H1 (cell line): ENCODE data around the gene KMT5B. TPM values are rescaled to one million over a fixed set of nuclear protein-coding genes. Genes with fewer than 3 reads are reported as not detected.
A peak's percentile ranks its signal among the peaks of the same experiment; 100 is the strongest.

ENCODE experiments used
- CTCF ChIA-PET: fragments of 300-600 bp; sonication (Branson Sonifier 250); formaldehyde crosslinking; loops from one replicate; lab custom pipeline; 2021; ENCODE audit not compliant: partially characterized antibody; lab: Charles Lee
- POLR2A ChIA-PET: fragments of 300-600 bp; sonication (Branson Sonifier 250); formaldehyde crosslinking; loops from one replicate; lab custom pipeline; 2021; ENCODE audit warnings: inconsistent platforms; ENCODE audit not compliant: partially characterized antibody; lab: Charles Lee
- DNase-seq, 2 experiments: peaks; one replicate each; pipeline versions ENCODE4 v3.0.0 to v3.0.0-alpha.2; 2010 to 2022; ENCODE audit warnings: low spot score in 2 of 2, low read depth in 1 of 2, mixed read lengths in 1 of 2
- FAIRE-seq: peaks from 2 replicates; lab custom pipeline; 2011; peaks lifted over from hg19 to GRCh38; lab: Jason Lieb, UNC
- H2AFZ ChIP-seq: 2 replicates; pipeline ENCODE4 v1.8.1; 2012; ENCODE audit warnings: low read length, inconsistent platforms
- H2AK5ac ChIP-seq: 2 replicates; pipeline ENCODE4 v1.6.1; 2013; ENCODE audit warnings: low read depth, low read length
- H2BK120ac ChIP-seq: replicated peaks from 2 replicates; pipeline ENCODE3; 2013; ENCODE audit warnings: low read depth, low read length, inconsistent platforms
- H2BK12ac ChIP-seq: 2 replicates; pipeline ENCODE4 v1.6.1; 2013; ENCODE audit warnings: low read depth, low read length
- H2BK15ac ChIP-seq: 2 replicates; pipeline ENCODE4 v1.6.1; 2013; ENCODE audit warnings: low read length
- H2BK20ac ChIP-seq: 2 replicates; pipeline ENCODE4 v1.6.1; 2013; ENCODE audit warnings: low read length
- H2BK5ac ChIP-seq: 2 replicates; pipeline ENCODE4 v1.6.1; 2013; ENCODE audit warnings: low read depth, low read length
- H3K14ac ChIP-seq: 2 replicates; pipeline ENCODE4 v1.6.1; 2013; ENCODE audit warnings: inconsistent platforms; ENCODE audit not compliant: insufficient read length
- H3K18ac ChIP-seq: 2 replicates; pipeline ENCODE4 v1.6.1; 2013; ENCODE audit warnings: low read length; ENCODE audit errors: extremely low read depth
- H3K23ac ChIP-seq: 2 replicates; pipeline ENCODE4 v1.6.1; 2013; ENCODE audit warnings: inconsistent platforms; ENCODE audit not compliant: insufficient read length
- H3K23me2 ChIP-seq: 2 replicates; pipeline ENCODE4 v1.6.1; 2013; ENCODE audit warnings: low read depth, low read length
- H3K27ac ChIP-seq: 2 replicates; pipeline ENCODE4 v1.6.1; 2011; ENCODE audit warnings: low read depth, low read length, inconsistent platforms
- H3K27me3 ChIP-seq, 4 experiments: replicated peaks in 1 of 4; 1 replicate in 1 of 4; 2 replicates in 3 of 4; pipeline versions ENCODE4 v1.6.1 to v1.8.1; 2011 to 2013; ENCODE audit warnings: low read length in 3 of 4, mild to moderate bottlenecking in 3 of 4, inconsistent platforms in 2 of 4, mixed read lengths in 2 of 4, moderate library complexity in 1 of 4; ENCODE audit not compliant: control insufficient read depth in 3 of 4, insufficient read depth in 3 of 4; ENCODE audit errors: extremely low read depth in 1 of 4
- H3K36me3 ChIP-seq, 4 experiments: 2 replicates each; pipeline versions ENCODE4 v1.6.1 to v1.8.1; 2011 to 2013; ENCODE audit warnings: mild to moderate bottlenecking in 4 of 4, low read length in 3 of 4, moderate library complexity in 2 of 4, control low read depth in 1 of 4, inconsistent platforms in 1 of 4; ENCODE audit not compliant: insufficient read depth in 4 of 4, control insufficient read depth in 2 of 4
- H3K4ac ChIP-seq: replicated peaks from 2 replicates; pipeline ENCODE3; 2013; ENCODE audit warnings: low read length, low read depth, mixed read lengths, inconsistent platforms; ENCODE audit not compliant: insufficient read length
- H3K4me1 ChIP-seq, 4 experiments: replicated peaks in 1 of 4; 1 replicate in 1 of 4; 2 replicates in 3 of 4; pipeline versions ENCODE4 v1.6.1 to v1.8.1; 2011 to 2013; ENCODE audit warnings: low read length in 3 of 4, inconsistent platforms in 2 of 4, mixed read lengths in 1 of 4; ENCODE audit not compliant: insufficient read depth in 4 of 4, control insufficient read depth in 3 of 4
- H3K4me2 ChIP-seq, 2 experiments: 2 replicates each; pipeline versions ENCODE4 v1.6.1 to v1.8.1; 2011 to 2013; ENCODE audit warnings: low read depth in 2 of 2, low read length in 2 of 2, control low read depth in 1 of 2, inconsistent platforms in 1 of 2, mild to moderate bottlenecking in 1 of 2; ENCODE audit not compliant: insufficient read depth in 1 of 2
- H3K4me3 ChIP-seq, 4 experiments: fragments of 200-600, 300-600 bp in 1 of 4; sonication (generic), shearing (Covaris generic), sonication (Bioruptor Twin) in 1 of 4; 2 replicates each; pipeline versions ENCODE4 v1.5.1 to v1.8.1; 2011 to 2016; ENCODE audit warnings: low read length in 4 of 4, low read depth in 3 of 4, control low read depth in 2 of 4, inconsistent platforms in 2 of 4, mild to moderate bottlenecking in 2 of 4, mixed read lengths in 1 of 4, moderate library complexity in 1 of 4; ENCODE audit not compliant: insufficient read depth in 2 of 4; ENCODE audit errors: extremely low read depth in 1 of 4
- H3K56ac ChIP-seq: replicated peaks from 2 replicates; pipeline ENCODE3; 2013; ENCODE audit warnings: low read depth, mild to moderate bottlenecking, mixed read lengths, low read length, inconsistent platforms; ENCODE audit not compliant: insufficient read length
- H3K79me1 ChIP-seq: 2 replicates; pipeline ENCODE4 v1.6.1; 2013; ENCODE audit warnings: low read depth, low read length, control low read depth
- H3K79me2 ChIP-seq, 2 experiments: 2 replicates each; pipeline versions ENCODE4 v1.6.1 to v1.8.1; 2012 to 2013; ENCODE audit warnings: low read length in 2 of 2, mild to moderate bottlenecking in 2 of 2, inconsistent platforms in 1 of 2; ENCODE audit not compliant: insufficient read depth in 2 of 2, control insufficient read depth in 1 of 2
- H3K9ac ChIP-seq, 4 experiments: replicated peaks in 1 of 4; 1 replicate in 1 of 4; 2 replicates in 3 of 4; pipeline versions ENCODE4 v1.6.1 to v1.8.1; 2011 to 2013; ENCODE audit warnings: low read depth in 3 of 4, low read length in 3 of 4, control low read depth in 2 of 4, mild to moderate bottlenecking in 2 of 4, moderate library complexity in 2 of 4, inconsistent platforms in 1 of 4; ENCODE audit errors: extremely low read depth in 1 of 4
- H3K9me3 ChIP-seq, 2 experiments: 2 replicates each; pipeline versions ENCODE4 v1.6.1 to v1.8.1; 2012 to 2013; ENCODE audit warnings: mild to moderate bottlenecking in 2 of 2, moderate library complexity in 2 of 2, control low read depth in 1 of 2, inconsistent platforms in 1 of 2, low read depth in 1 of 2, low read length in 1 of 2, mixed read lengths in 1 of 2; ENCODE audit not compliant: insufficient read depth in 2 of 2
- H4K20me1 ChIP-seq, 2 experiments: replicated peaks in 1 of 2; 2 replicates each; pipeline versions ENCODE3 to v1.8.1; 2011 to 2013; ENCODE audit warnings: inconsistent platforms in 2 of 2, low read length in 2 of 2, mild to moderate bottlenecking in 1 of 2; ENCODE audit not compliant: insufficient read depth in 2 of 2, control insufficient read depth in 1 of 2
- H4K5ac ChIP-seq: 2 replicates; pipeline ENCODE4 v1.6.1; 2013; ENCODE audit warnings: low read length, low read depth, mixed read lengths, inconsistent platforms; ENCODE audit not compliant: insufficient read length
- H4K8ac ChIP-seq: 2 replicates; pipeline ENCODE4 v1.8.0; 2013; ENCODE audit warnings: mild to moderate bottlenecking, moderate library complexity, low read length, inconsistent platforms; ENCODE audit not compliant: insufficient read depth; ENCODE audit errors: extremely low read depth
- H4K91ac ChIP-seq: replicated peaks from 2 replicates; pipeline ENCODE3; 2013; ENCODE audit warnings: low read length, mixed read lengths, inconsistent platforms; ENCODE audit not compliant: insufficient read length
- ASH2L ChIP-seq: fragments of 200-600, 300-600 bp; sonication (generic); IDR thresholded peaks from one replicate; pipeline ENCODE4 v1.7.1; 2017; ENCODE audit warnings: low read length
- CTBP2 ChIP-seq: IDR thresholded peaks from 2 replicates; pipeline ENCODE4 v1.7.0; 2011; ENCODE audit warnings: borderline replicate concordance, mild to moderate bottlenecking, moderate library complexity, mixed read lengths, low read length; ENCODE audit not compliant: insufficient read depth, insufficient read length
- MAX ChIP-seq: IDR thresholded peaks from 2 replicates; pipeline ENCODE4 v1.6.1; 2012; ENCODE audit warnings: inconsistent platforms
- POLR2AphosphoS5 ChIP-seq: IDR thresholded peaks from 2 replicates; pipeline ENCODE4 v1.6.1; 2011; ENCODE audit warnings: low read depth, low read length
- SIN3A ChIP-seq, 2 experiments: IDR thresholded peaks in 1 of 2; conservative IDR thresholded peaks in 1 of 2; 2 replicates each; pipeline ENCODE4 v1.6.1; 2011 to 2012; ENCODE audit warnings: low read length in 2 of 2, improper control_type of control experiment in 1 of 2, low read depth in 1 of 2, mild to moderate bottlenecking in 1 of 2
- TCF12 ChIP-seq: IDR thresholded peaks from 2 replicates; pipeline ENCODE4 v1.6.1; 2011; ENCODE audit warnings: low read depth, mild to moderate bottlenecking, low read length
- WGBS, 2 experiments: shearing (Covaris generic) in 1 of 2; methylation state at CpG; one replicate each; pipeline versions ENCODE4 v1.1.6 to v1.1.7; 2013 to 2015; ENCODE audit warnings: low lambda C conversion rate in 2 of 2, mixed read lengths in 2 of 2, inconsistent platforms in 1 of 2, low coverage in 1 of 2, missing lambda C conversion rate in 1 of 2; ENCODE audit not compliant: insufficient replicate concordance in 2 of 2, insufficient coverage in 1 of 2, insufficient read length in 1 of 2; ENCODE audit errors: extremely low coverage in 1 of 2, missing lambda C conversion rate in 1 of 2; 5-methylcytosine and 5-hydroxymethylcytosine counted together
- polyA plus RNA-seq, 7 experiments: library from polyadenylated mRNA; depleted of rRNA in 3 of 7; stranded (reverse) in 5 of 7; unstranded in 2 of 7; fragments of >200 nt in 5 of 7; fragments of 200-250 nt in 2 of 7; gene quantifications; 1 replicate in 5 of 7; 2 replicates in 1 of 7; 4 replicates in 1 of 7; pipeline versions ENCODE4 v1.2.1 to v1.2.3, GENCODE V29; 2011 to 2013; ENCODE audit warnings: missing spikeins in 2 of 7, mixed read lengths in 2 of 7
- total RNA-seq: library from RNA; stranded (reverse); fragmentation: NEBNext Ultra II Directional; extraction: Animal tissue kit (Norgen Biotek cat#: 25700); gene quantifications from 2 replicates; pipeline ENCODE4 v1.2.1, GENCODE V29; 2021

The KMT5B gene
- total and polyA plus RNA-seq, 2 of the 8 experiments (the other 6 are each of a cell fraction or from before 2014, with no cell fraction given), result 11.0 to 40.8 TPM

DNA sequence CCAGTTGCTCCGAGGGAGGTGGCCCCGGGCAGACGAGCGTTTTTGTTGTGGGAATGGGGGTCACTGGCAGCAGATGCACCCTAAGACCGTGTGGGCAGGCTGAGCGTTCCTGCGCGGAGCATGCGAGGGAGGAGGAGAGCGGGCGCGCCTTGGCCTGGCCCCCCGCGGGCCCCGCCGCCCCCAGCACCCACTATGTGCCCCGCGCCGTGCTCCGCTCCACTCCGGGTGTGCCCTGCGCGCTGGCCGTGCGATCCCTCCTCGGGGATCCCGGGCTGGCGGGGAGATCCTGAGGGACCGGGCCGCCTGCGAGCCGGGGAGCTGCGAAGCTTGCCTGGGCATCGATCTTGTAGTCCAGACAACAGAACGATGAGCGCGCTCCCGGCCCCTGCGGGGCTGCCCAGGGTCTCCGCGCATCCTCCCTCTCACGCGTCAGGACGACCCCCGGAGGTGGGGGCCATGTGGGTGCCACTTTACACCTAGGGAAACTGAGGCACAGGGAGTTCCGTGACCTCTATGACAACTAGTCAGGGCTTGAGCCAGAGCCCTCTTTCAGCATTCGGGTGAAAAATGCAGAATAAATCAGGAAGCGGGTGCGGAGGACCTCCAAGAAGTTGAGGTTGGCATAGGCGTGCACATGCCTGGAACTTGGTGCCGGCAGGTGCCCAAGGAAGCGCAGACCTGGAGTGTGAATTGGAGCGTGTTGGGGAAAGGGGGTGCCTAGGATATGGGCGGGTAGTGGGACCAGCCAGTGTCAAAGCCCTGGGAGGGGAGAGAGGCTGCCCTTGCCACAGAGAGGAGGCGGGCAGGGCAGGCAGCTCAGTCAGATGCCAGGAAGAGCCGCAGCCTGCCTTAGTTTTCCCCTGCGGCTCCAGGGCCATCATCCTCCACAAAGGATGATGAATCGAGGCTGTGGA, 1.3 kb upstream of the KMT5B start:
- peak overlapping the region; percentile 98 for H3K4ac ChIP-seq
- H4K20me1 ChIP-seq, result peaks cover 3 to 8% of the 10 kb centered on the region in 2 experiments
- H3K79me2 ChIP-seq, result peaks cover 19 to 30% of the 10 kb centered on the region in 2 experiments
- H3K23me2 ChIP-seq, result peaks cover 10% of the 10 kb centered on the region; the same call in 1 of the 2 replicates
- ChIA-PET POLR2A (interaction anchor here (0.6 to 5.5 kb wide), 18 partner anchors 9 to 245 kb away, joined by 3 to 39 read pairs (median 4); partner anchors contain the start of gene C11orf24), CTCF (interaction anchor here (1.7 to 2.4 kb wide), 2 partner anchors 10 to 84 kb away, joined by 7 to 10 read pairs; no protein-coding TSS in a partner anchor)
- no peaks in the 10 kb centered on the region for H3K9me3 ChIP-seq
- H3K14ac ChIP-seq, result no peak overlapping the region
- peak overlapping the region; percentile 92 for H3K56ac ChIP-seq
- peak overlapping the region; percentile 98 for H4K91ac ChIP-seq
- no peak overlapping the region for H2BK20ac ChIP-seq
- peaks cover 1 to 18% (median 9%) of the 10 kb centered on the region in 4 experiments for H3K4me1 ChIP-seq
- no peak overlapping the region for H2AFZ ChIP-seq
- H3K9ac ChIP-seq, result peak overlapping the region; percentile 79 to 99 (median 98)
- TF ChIP-seq SIN3A (conservative IDR thresholded peaks at IDR 0.05 in 1 of 2, IDR thresholded peaks at IDR 0.05 in 1 of 2; ENCODE audit: low read depth in 1 of 2, low read length in 2 of 2) (peak in 1 of 2 experiments; percentile 23; a peak in 1 of 4 replicates), POLR2AphosphoS5 (no peak), CTBP2 (peak; percentile 25), ASH2L (peak; percentile 18), TCF12 (no peak), MAX (no peak; the same call in 1 of the 2 replicates)
- peak overlapping the region; percentile 85; the same call in 1 of the 2 replicates for H2BK5ac ChIP-seq
- peak overlapping the region; percentile 57 to 99 (median 74) for H3K4me3 ChIP-seq
- 26% methylated on average over 45 of the region's 58 CpGs; no CpG with 5 or more reads in 1 of the 2 experiments for WGBS, 2 experiments
- peak overlapping the region; percentile 93 for H3K18ac ChIP-seq
- H2BK15ac ChIP-seq, result peak overlapping the region; percentile 81; the same call in 1 of the 2 replicates
- no peak for FAIRE-seq
- H3K27ac ChIP-seq, result peak overlapping the region; percentile 100
- peak overlapping the region; percentile 99 for H4K8ac ChIP-seq
- H3K4me2 ChIP-seq, result peak overlapping the region; percentile 79 to 93
- H2BK12ac ChIP-seq, result peak overlapping the region; percentile 9; the same call in 1 of the 2 replicates
- no peak overlapping the region for H2BK120ac ChIP-seq
- H4K5ac ChIP-seq, result peak overlapping the region; percentile 96
- peak in 1 of 2 experiments; percentile 74 for DNase-seq
- no peak overlapping the region for H2AK5ac ChIP-seq
- H3K23ac ChIP-seq, result no peak overlapping the region
- H3K36me3 ChIP-seq, result no peaks in the 10 kb centered on the region
- peaks cover 3% of the 10 kb centered on the region; the same call in 1 of the 2 replicates for H3K79me1 ChIP-seq
- H3K27me3 ChIP-seq, result peaks cover 0 to 2% (median 0%) of the 10 kb centered on the region in 4 experiments; a peak in 2 of 7 replicates
